A172 (cell line): Measurements from ENCODE around the gene PNKD. TPM values are rescaled to one million over a fixed set of nuclear protein-coding genes. Genes with fewer than 3 reads are reported as not detected.
"Not testable (repeated sequence)": the region's sequence is repeated elsewhere in the genome, so short reads cannot be mapped to it uniquely, and the experiment has no call there.

Experiments
- DNase-seq: peaks from one replicate; pipeline ENCODE4 v3.0.0-alpha.2; 2015; ENCODE audit warnings: low spot score
- total RNA-seq: library from RNA; depleted of rRNA; stranded (reverse); fragments of >200 nt; shearing (Covaris generic); gene quantifications from 2 replicates; pipeline ENCODE4 v1.2.3, GENCODE V29; 2014

PNKD gene
- total RNA-seq, 1 experiment from 2014 or later: 78.6 TPM

GRCh38 chr2:218292048-218293014 lies 22.0 kb downstream of the PNKD start, which contains the start of gene TMBIM1:
TSS of gene TMBIM1 (minus strand) at chr2:218292503. CDS start at chr2:218282141, 10,362 bp downstream.
- peak; percentile 40 for DNase-seq

GRCh38 chr2:218293715-218294429 lies 23.6 kb downstream of the PNKD start:
- DNase-seq: no peak

- DNase-seq: no peak
Measured at GRCh38 chr2:218294430-218295022, 24.2 kb downstream of the PNKD start.

GRCh38 chr2:218295029-218295428 lies 24.7 kb downstream of the PNKD start:
- no peak for DNase-seq

GRCh38 chr2:218296200-218296599 lies 25.9 kb downstream of the PNKD start:
- no peak for DNase-seq

GRCh38 chr2:218296847-218297246 lies 26.5 kb downstream of the PNKD start:
- DNase-seq: no peak

GRCh38 chr2:218298314-218298875 lies 28.1 kb downstream of the PNKD start:
- no peak for DNase-seq

- DNase-seq: no peak
Measured at GRCh38 chr2:218300141-218300540, 29.8 kb downstream of the PNKD start.

GRCh38 chr2:218301176-218301819 lies 31.0 kb downstream of the PNKD start:
- DNase-seq: peak; percentile 94

GRCh38 chr2:218305383-218305782 lies 35.1 kb downstream of the PNKD start:
- DNase-seq: no peak

- no peak for DNase-seq
Measured at GRCh38 chr2:218306184-218306920, 36.0 kb downstream of the PNKD start.

- DNase-seq: no peak
Measured at GRCh38 chr2:218307415-218308090, 37.2 kb downstream of the PNKD start.

- DNase-seq: no peak
Measured at GRCh38 chr2:218310853-218311540, 40.7 kb downstream of the PNKD start.

GRCh38 chr2:218311541-218312266 lies 41.4 kb downstream of the PNKD start:
- DNase-seq: not testable (repeated sequence)

- DNase-seq: no peak
Measured at GRCh38 chr2:218312267-218312756, 42.0 kb downstream of the PNKD start.

GRCh38 chr2:218313356-218313755 lies 43.0 kb downstream of the PNKD start:
- no peak for DNase-seq

- not testable (repeated sequence) for DNase-seq
Measured at GRCh38 chr2:218314764-218315163, 44.4 kb downstream of the PNKD start.

- no peak for DNase-seq
Measured at GRCh38 chr2:218315397-218315796, 45.1 kb downstream of the PNKD start.

GRCh38 chr2:218317303-218317630 lies 46.9 kb downstream of the PNKD start:
- DNase-seq: no peak
